Neural cell (in vitro differentiated cells): ENCODE results near the gene LRP1. TPM values are rescaled to one million over a fixed set of nuclear protein-coding genes. Genes with fewer than 3 reads are reported as not detected.

Source experiments
- H2AFZ ChIP-seq: fragments of 200-600, 300-800 bp; sonication (generic), shearing (Covaris generic); 2 replicates; pipeline ENCODE4 v1.6.0; 2014; ENCODE audit warnings: low read depth, mild to moderate bottlenecking, antibody characterized with exemption, low read length, moderate library complexity
- H3F3A ChIP-seq: fragments of 200-600 bp; shearing (Covaris generic); 2 replicates; pipeline ENCODE4 v1.6.1; 2016; ENCODE audit warnings: mild to moderate bottlenecking, moderate library complexity, mixed read lengths, antibody characterized with exemption, low read length; ENCODE audit not compliant: insufficient read depth, poor library complexity, severe bottlenecking
- H3K27ac ChIP-seq: fragments of 200-600, 300-800 bp; sonication (generic), shearing (Covaris generic); 2 replicates; pipeline ENCODE4 v1.5.1; 2014; ENCODE audit warnings: mild to moderate bottlenecking, low read length, moderate library complexity
- H3K27me3 ChIP-seq: fragments of 300-800, 200-600 bp; sonication (generic), shearing (Covaris generic); 2 replicates; pipeline ENCODE4 v1.6.0; 2014; ENCODE audit warnings: mild to moderate bottlenecking, low read depth, low read length, moderate library complexity; ENCODE audit not compliant: insufficient read depth
- H3K36me3 ChIP-seq: fragments of 300-800, 200-600 bp; sonication (generic), shearing (Covaris generic); 2 replicates; pipeline ENCODE4 v1.5.1; 2014; ENCODE audit warnings: mild to moderate bottlenecking, antibody characterized with exemption, low read length, moderate library complexity; ENCODE audit not compliant: insufficient read depth
- H3K4me2 ChIP-seq: fragments of 300-800, 200-600 bp; sonication (generic), shearing (Covaris generic); 2 replicates; pipeline ENCODE4 v1.6.0; 2014; ENCODE audit warnings: mild to moderate bottlenecking, low read length
- H3K4me3 ChIP-seq: fragments of 300-800, 200-600 bp; sonication (generic), shearing (Covaris generic); 2 replicates; pipeline ENCODE4 v1.5.1; 2014; ENCODE audit warnings: mild to moderate bottlenecking, low read length, moderate library complexity
- H3K79me2 ChIP-seq: fragments of 200-600 bp; shearing (Covaris generic); replicated peaks from 2 replicates; pipeline ENCODE4 v1.6.0; 2014; ENCODE audit warnings: mild to moderate bottlenecking, low read length, moderate library complexity; ENCODE audit not compliant: insufficient read depth
- H3K9ac ChIP-seq: fragments of 300-800, 200-600 bp; sonication (generic), shearing (Covaris generic); 2 replicates; pipeline ENCODE4 v1.6.1; 2016; ENCODE audit warnings: mild to moderate bottlenecking, low read length, mixed read lengths
- H3K9me2 ChIP-seq: fragments of 200-600 bp; shearing (Covaris generic); 2 replicates; pipeline ENCODE4 v1.6.1; 2016; ENCODE audit warnings: mild to moderate bottlenecking, low read length, mixed read lengths; ENCODE audit not compliant: insufficient read depth
- H3K9me3 ChIP-seq: fragments of 200-600, 300-800 bp; sonication (generic), shearing (Covaris generic); 2 replicates; pipeline ENCODE4 v1.6.1; 2016; ENCODE audit warnings: mild to moderate bottlenecking, mixed run types, low read length, moderate library complexity, mixed read lengths
- H4K20me1 ChIP-seq: fragments of 200-600 bp; shearing (Covaris generic); 2 replicates; pipeline ENCODE4 v1.6.1; 2016; ENCODE audit warnings: mild to moderate bottlenecking, mixed run types; ENCODE audit not compliant: insufficient read depth
- EP300 ChIP-seq: fragments of 450-650 bp; conservative IDR thresholded peaks from 2 replicates; pipeline ENCODE4 v1.6.1; 2014; ENCODE audit warnings: antibody characterized with exemption, mild to moderate bottlenecking, moderate library complexity; ENCODE audit not compliant: poor library complexity, severe bottlenecking
- EZH2 ChIP-seq: fragments of 200-600, 300-800 bp; shearing (Covaris generic), sonication (generic); IDR thresholded peaks from 2 replicates; pipeline ENCODE4 v1.6.1; 2014; ENCODE audit warnings: antibody characterized with exemption, low read length, borderline replicate concordance, mild to moderate bottlenecking; ENCODE audit not compliant: insufficient read depth, poor library complexity, severe bottlenecking
- MXI1 ChIP-seq: fragments of 450-650 bp; conservative IDR thresholded peaks from 2 replicates; pipeline ENCODE4 v1.6.1; 2014; ENCODE audit warnings: antibody characterized with exemption, mild to moderate bottlenecking; ENCODE audit not compliant: poor library complexity, severe bottlenecking
- POLR2AphosphoS5 ChIP-seq: IDR thresholded peaks from 2 replicates; pipeline ENCODE4 v1.6.1; 2012
- RAD21 ChIP-seq: fragments of 450-650 bp; conservative IDR thresholded peaks from 2 replicates; pipeline ENCODE4 v1.6.1; 2014; ENCODE audit warnings: antibody characterized with exemption, mild to moderate bottlenecking, moderate library complexity
- SMC3 ChIP-seq: fragments of 450-650 bp; conservative IDR thresholded peaks from 2 replicates; pipeline ENCODE4 v1.6.1; 2014; ENCODE audit warnings: antibody characterized with exemption, mild to moderate bottlenecking, moderate library complexity; ENCODE audit not compliant: poor library complexity
- TAF1 ChIP-seq: IDR thresholded peaks from 2 replicates; pipeline ENCODE4 v1.6.1; 2012; ENCODE audit warnings: low read depth
- polyA plus RNA-seq: library from polyadenylated mRNA; depleted of rRNA; stranded (reverse); fragments of >200 nt; gene quantifications from 2 replicates; pipeline ENCODE4 v1.2.3, GENCODE V29; 2014
- TF ChIP-seq, protein P1 (sequence below): IDR thresholded peaks from 2 replicates; pipeline ENCODE4 v1.6.1; 2012; ENCODE audit warnings: borderline replicate concordance
- TF ChIP-seq, protein P2 (sequence below): fragments of 450-650 bp; IDR thresholded peaks from 2 replicates; pipeline ENCODE4 v1.5.1; 2014; ENCODE audit warnings: antibody characterized with exemption, mild to moderate bottlenecking, moderate library complexity; ENCODE audit not compliant: poor library complexity, severe bottlenecking

LRP1 gene
- polyA plus RNA-seq, 1 donor from 2014 or later, result 18.2 TPM

DNA sequence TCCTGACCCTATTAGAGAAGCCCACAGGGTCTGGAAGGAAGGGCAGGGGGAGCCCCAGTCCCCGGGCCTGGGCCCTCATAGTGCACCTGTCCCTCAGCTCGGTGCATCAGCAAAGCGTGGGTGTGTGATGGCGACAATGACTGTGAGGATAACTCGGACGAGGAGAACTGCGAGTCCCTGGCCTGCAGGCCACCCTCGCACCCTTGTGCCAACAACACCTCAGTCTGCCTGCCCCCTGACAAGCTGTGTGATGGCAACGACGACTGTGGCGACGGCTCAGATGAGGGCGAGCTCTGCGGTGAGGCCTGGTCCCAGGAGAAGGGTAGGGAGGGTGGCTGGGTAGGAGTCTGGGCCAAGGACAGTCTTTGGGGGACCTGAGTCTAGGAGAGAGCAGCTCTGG, 45.4 kb downstream of the LRP1 start:
- H3K9ac ChIP-seq, result no peak overlapping the region
- no peaks in the 10 kb centered on the region for H3K79me2 ChIP-seq
- H4K20me1 ChIP-seq, result no peaks in the 10 kb centered on the region
- peaks cover 11% of the 10 kb centered on the region for H3K36me3 ChIP-seq
- no peaks in the 10 kb centered on the region for H3K9me3 ChIP-seq
- no peak for TF ChIP-seq TAF1
- no peak for TF ChIP-seq MXI1
- TF ChIP-seq, protein P1, sequence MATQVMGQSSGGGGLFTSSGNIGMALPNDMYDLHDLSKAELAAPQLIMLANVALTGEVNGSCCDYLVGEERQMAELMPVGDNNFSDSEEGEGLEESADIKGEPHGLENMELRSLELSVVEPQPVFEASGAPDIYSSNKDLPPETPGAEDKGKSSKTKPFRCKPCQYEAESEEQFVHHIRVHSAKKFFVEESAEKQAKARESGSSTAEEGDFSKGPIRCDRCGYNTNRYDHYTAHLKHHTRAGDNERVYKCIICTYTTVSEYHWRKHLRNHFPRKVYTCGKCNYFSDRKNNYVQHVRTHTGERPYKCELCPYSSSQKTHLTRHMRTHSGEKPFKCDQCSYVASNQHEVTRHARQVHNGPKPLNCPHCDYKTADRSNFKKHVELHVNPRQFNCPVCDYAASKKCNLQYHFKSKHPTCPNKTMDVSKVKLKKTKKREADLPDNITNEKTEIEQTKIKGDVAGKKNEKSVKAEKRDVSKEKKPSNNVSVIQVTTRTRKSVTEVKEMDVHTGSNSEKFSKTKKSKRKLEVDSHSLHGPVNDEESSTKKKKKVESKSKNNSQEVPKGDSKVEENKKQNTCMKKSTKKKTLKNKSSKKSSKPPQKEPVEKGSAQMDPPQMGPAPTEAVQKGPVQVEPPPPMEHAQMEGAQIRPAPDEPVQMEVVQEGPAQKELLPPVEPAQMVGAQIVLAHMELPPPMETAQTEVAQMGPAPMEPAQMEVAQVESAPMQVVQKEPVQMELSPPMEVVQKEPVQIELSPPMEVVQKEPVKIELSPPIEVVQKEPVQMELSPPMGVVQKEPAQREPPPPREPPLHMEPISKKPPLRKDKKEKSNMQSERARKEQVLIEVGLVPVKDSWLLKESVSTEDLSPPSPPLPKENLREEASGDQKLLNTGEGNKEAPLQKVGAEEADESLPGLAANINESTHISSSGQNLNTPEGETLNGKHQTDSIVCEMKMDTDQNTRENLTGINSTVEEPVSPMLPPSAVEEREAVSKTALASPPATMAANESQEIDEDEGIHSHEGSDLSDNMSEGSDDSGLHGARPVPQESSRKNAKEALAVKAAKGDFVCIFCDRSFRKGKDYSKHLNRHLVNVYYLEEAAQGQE, result no peak
- no peak for TF ChIP-seq EP300
- TF ChIP-seq RAD21, result no peak
- no peak for TF ChIP-seq EZH2
- peak; percentile 9 for TF ChIP-seq POLR2AphosphoS5
- TF ChIP-seq SMC3, result no peak
- TF ChIP-seq, protein P2, sequence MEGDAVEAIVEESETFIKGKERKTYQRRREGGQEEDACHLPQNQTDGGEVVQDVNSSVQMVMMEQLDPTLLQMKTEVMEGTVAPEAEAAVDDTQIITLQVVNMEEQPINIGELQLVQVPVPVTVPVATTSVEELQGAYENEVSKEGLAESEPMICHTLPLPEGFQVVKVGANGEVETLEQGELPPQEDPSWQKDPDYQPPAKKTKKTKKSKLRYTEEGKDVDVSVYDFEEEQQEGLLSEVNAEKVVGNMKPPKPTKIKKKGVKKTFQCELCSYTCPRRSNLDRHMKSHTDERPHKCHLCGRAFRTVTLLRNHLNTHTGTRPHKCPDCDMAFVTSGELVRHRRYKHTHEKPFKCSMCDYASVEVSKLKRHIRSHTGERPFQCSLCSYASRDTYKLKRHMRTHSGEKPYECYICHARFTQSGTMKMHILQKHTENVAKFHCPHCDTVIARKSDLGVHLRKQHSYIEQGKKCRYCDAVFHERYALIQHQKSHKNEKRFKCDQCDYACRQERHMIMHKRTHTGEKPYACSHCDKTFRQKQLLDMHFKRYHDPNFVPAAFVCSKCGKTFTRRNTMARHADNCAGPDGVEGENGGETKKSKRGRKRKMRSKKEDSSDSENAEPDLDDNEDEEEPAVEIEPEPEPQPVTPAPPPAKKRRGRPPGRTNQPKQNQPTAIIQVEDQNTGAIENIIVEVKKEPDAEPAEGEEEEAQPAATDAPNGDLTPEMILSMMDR, result no peak
- H3K4me3 ChIP-seq, result no peak overlapping the region
- no peak overlapping the region for H3K27ac ChIP-seq
- H3F3A ChIP-seq, result no peaks in the 10 kb centered on the region
- H3K9me2 ChIP-seq, result no peaks in the 10 kb centered on the region
- no peak overlapping the region for H3K4me2 ChIP-seq
- no peaks in the 10 kb centered on the region for H3K27me3 ChIP-seq
- no peak overlapping the region for H2AFZ ChIP-seq

DNA sequence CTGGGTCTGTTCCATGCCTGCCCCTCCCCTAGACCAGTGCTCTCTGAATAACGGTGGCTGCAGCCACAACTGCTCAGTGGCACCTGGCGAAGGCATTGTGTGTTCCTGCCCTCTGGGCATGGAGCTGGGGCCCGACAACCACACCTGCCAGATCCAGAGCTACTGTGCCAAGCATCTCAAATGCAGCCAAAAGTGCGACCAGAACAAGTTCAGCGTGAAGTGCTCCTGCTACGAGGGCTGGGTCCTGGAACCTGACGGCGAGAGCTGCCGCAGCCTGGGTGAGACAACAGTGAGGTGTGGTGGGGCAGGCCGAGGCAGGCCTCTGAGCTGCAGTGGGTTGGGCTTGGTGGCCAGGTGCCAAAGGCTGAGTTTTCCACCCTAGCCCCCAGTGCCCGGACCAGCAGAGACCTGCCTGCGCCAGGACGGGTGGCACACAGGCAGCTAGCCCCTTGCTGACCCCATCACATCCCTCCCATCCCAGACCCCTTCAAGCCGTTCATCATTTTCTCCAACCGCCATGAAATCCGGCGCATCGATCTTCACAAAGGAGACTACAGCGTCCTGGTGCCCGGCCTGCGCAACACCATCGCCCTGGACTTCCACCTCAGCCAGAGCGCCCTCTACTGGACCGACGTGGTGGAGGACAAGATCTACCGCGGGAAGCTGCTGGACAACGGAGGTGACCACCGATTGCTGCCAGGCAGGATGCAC, 47.3 kb downstream of the LRP1 start:
- no peak for TF ChIP-seq TAF1
- TF ChIP-seq, protein P2, result peak; percentile 56
- H4K20me1 ChIP-seq, result no peaks in the 10 kb centered on the region
- no peaks in the 10 kb centered on the region for H3K27me3 ChIP-seq
- no peak overlapping the region for H3K4me2 ChIP-seq
- H3F3A ChIP-seq, result no peaks in the 10 kb centered on the region
- no peaks in the 10 kb centered on the region for H3K9me2 ChIP-seq
- no peak overlapping the region for H3K9ac ChIP-seq
- H3K9me3 ChIP-seq, result no peaks in the 10 kb centered on the region
- no peak overlapping the region for H2AFZ ChIP-seq
- H3K27ac ChIP-seq, result no peak overlapping the region
- no peak overlapping the region for H3K4me3 ChIP-seq
- H3K36me3 ChIP-seq, result peaks cover 9% of the 10 kb centered on the region
- no peaks in the 10 kb centered on the region for H3K79me2 ChIP-seq
